ENCODE measurements around the gene VPS36.
"Not testable (repeated sequence)": the region's sequence is repeated elsewhere in the genome, so short reads cannot be mapped to it uniquely, and the experiment has no call there.

VPS36 gene

DNA sequence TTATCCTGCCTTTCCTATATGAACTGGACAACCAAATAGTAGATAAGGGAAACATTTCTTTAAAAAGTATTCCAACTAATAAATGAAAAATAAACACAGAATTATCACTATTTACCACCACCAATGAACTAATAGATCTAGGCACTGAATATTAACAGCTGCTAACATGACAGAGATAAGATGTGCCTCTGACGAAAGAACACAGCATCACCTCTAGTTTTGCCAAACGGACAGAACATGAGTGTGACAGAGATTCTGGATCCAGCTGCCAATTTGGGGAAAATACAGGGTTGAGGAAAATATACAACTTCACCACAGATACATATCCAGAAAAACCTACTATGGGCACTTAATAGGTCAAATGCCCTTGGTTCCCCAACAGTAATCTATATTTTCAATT lies 18.0 kb downstream of the VPS36 start:
- DNase-seq = no peak

DNA sequence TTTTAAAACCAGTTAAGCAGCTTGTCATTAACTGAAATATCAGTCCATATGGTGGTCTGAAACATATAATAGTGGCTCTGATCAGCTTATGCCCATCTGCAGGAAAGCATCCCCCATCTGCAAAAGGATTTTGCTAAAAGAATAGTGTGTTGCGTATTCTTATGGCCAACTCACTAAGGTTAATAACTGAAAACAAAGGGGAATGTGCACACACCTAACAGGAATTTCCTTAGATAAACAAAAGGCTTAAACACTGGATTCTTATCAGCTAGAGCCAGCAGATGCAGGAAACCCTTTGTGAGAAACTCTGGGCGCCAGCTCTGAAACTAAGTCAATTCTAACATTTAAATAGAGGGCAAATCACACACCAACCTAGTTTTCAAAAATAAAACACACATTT lies 22.1 kb downstream of the VPS36 start:
- DNase-seq = no peak

DNA sequence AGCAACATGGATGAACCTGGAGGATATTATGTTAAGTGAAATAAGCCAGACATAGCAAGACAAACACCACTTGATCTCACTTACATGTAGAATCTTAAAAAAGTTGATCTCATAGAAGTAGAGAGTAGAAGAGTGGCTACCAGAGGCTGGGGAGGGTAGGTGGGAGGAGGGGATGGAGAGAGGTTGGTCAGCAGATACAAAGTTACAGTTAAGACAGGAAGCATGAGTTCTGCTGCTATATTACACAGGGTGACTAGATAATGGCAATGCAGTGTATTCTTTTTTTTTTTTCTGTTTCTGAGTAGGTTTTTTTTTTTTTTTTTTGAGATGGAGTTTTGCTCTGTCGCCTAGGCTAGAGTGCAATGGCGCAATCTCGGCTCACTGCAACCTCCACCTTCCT lies 29.2 kb downstream of the VPS36 start:
- no peak for DNase-seq

DNA sequence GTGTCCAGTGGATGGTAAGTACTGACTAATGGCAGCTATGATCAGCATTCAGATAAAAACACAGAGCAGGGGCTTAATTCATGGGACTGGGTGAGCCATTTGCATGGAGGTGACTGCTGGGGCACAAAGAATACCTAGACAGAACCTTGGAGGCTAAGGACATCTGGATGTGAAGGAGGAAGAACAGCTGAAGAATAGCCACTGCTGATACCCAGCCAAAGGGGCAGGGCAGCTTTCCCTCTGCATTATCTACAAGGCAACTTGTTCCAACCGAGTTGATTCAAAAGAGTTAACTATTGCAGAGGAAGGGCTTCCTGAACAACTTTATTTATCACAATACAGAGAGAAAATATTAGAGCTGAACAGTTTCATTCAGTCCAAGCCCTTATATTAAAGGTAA lies 31.4 kb downstream of the VPS36 start:
- DNase-seq = no peak

DNA sequence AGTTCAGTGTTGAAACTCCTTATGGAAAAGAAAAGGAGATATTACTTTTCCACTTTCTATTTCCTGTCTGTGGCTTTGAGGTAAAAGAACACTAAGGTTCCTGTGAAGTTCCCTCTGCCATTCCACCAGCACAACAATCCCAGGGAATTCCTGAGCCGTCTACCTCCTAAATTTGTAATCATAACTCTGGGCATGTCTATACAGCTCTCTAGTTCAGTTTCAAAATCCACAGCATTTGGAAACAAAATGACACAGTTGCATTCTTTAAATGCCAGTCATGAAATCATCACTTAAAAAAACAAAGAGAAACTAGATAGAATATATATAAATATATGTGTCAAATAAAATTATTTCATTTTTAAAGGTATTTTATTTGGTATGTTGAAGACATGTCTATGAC lies 35.5 kb downstream of the VPS36 start:
- DNase-seq = no peak

DNA sequence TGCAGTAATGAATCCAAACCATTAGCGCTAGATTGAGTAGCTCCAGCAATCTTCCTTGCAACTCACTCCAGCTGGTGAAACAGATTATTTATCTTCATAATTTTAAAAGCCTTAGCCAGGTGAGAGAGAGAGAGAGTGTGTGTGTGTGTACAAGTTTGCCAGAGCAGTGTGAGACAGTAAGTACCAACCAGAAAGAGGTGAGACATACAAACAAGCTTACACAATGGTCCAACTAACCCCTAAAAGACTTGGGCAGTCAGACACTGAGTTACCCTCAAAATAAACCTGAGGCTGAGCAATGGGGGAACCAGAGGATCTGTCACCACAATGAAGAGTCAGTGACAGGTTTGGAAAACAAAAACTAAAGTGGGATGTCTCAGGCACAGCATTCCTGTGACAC lies 36.4 kb downstream of the VPS36 start:
- no peak for DNase-seq

DNA sequence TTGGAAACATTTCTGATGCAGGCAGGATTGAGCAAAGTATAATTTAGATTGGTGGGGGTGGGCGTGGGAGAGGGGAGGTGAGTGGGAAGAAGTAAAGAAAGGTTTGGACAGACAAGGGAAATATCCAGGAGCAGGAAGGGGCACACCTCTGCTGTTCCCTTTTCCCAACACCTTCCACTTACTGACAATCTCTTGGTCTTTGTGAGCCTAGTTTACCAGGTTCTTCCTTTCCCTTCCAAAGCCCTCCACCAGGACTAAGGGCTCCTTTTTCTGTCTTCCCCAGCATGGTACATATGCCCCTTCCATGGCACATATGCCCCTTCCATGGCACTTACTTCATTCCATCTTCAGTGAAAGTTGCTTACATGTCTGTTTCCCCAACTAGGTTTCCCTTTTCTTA lies 38.3 kb downstream of the VPS36 start:
- no peak for DNase-seq

DNA sequence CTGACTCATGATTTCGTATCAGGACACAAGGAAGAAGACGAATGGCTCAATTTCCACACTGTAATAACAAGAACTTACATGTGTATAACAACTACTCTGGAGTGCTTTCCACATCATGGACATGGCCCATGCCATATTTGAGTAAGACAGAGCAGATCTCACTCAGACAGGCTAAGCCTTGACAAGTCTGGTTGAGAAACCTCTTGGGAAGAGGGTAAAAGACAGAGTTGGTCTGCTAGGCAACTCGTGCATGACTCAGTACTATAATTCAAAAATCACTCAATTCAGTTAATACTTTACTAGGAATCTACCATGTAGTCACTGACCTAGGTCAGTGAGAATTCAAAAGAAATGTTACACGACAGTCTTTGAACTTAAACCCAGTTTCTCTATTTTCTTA lies 38.8 kb downstream of the VPS36 start:
- DNase-seq = no peak

DNA sequence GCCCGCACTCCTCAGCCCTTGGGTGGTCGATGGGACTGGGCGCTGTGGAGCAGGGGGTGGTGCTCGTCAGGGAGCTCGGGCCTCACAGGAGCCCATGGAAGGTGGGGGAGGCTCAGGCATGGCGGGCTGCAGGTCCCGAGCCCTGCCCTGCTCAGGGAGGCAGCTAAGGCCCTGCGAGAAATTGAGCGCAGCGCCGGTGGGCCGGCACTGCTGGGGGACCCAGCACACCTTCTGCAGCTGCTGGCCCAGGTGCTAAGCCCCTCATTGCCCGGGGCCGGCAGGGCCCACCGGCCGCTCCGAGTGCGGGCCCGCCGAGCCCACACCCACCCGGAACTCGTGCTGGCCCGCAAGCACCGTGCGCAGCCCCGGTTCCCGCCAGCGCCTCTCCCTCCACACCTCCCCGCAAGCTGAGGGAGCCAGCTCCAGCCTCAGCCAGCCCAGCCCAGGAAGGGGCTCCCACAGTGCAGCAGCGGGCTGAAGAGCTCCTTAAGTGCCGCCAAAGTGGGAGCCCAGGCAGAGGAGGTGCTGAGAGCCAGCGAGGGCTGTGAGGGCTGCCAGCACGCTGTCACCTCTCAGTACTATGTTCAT lies 42.3 kb downstream of the VPS36 start:
- not testable (repeated sequence) for DNase-seq

DNA sequence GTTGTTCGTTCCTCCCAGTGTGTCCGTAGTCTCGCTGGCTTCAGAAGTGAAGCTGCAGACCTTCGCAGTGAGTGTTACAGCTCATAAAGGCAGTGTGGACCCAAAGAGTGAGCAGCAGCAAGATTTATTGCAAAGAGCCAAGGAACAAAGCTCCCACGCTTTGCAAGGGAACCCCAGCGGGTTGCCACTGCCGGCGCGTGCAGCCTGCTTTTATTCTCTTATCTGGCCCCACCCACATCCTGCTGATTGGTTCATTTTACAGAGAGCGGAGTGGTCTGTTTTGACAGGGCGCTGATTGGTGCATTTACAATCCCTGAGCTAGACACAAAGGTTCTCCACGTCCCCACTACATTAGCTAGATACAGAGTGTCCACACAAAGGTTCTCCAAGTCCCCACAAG lies 43.0 kb downstream of the VPS36 start:
- DNase-seq = not testable (repeated sequence)

DNA sequence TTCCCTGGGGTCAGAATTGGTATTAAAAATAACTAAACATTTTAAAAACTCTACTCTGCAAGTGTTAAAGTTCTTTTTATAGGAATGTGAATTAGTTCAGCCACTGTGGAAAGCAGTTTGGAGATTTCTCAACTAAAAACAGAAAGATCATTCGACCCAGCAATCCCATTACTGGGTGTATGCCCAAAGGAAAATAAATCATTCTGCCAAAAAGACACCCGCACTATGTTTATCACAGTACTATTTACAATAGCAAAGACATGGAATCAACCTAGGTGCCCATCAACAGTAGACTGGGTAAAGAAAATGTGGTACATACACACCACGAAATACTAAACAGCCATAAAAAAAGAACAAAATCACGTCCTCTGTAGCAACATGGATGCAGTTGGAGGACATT lies 43.8 kb downstream of the VPS36 start:
- no peak for DNase-seq

DNA sequence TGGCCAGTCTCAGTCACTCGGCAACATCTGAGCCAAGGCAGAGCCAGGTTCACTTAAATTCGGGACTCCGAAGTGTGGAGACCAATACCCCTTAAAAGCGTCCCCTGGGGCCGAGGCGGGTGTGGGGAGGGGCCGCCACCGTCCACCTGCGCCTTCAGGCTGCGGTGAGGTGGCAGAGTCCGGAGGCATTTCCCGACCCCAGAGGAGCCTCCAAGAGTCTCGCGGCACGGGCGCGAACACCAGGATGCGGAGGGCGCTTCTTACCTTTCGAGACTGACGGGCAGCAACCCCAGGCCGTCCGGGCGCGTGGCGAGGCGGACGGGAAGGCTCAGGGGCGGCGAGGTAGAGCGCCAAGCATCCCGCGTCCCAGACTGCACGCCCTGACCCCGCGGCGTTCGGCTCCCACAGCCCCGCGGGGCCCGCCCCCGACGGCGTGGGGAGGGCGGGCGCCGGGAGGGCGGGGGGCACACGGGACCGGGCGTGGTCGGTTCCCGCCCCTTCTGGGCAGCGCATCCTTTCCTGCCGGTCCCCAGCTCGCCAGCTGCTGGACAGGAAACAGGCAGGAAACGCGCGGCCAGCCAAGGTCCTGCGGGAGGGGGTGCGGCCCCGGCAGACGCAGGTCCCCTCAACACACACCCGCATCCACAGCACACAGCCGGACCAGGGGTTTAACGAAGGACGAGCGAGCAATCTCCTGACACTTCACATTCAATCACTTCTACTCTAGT lies 44.5 kb downstream of the VPS36 start, which contains the start of gene THSD1:
Gene THSD1, minus strand, starts transcription at position 406 of the 728 bp plus-strand sequence. CDS start 3,572 bp downstream, outside the sequence.
- peak; percentile 3 for DNase-seq

DNA sequence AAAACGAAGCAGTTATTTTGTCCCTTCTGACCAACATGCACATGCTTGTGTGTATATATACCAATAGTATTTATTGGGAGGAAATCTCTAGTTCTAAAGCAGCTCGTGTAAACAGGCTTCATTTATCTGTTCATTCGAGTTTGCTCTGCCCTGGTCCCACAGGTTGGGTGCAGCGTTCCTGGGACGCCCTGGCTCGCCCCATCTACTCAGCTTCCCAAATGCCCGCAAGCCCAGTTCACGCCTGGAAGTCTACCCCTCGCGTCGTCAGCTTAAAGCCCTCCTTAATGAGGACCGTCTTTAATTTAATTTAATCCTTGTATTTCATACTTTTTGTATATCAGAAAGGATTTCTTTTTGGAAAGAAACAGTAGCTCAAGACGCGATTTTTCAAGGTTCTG lies 45.1 kb downstream of the VPS36 start:
- DNase-seq = no peak

DNA sequence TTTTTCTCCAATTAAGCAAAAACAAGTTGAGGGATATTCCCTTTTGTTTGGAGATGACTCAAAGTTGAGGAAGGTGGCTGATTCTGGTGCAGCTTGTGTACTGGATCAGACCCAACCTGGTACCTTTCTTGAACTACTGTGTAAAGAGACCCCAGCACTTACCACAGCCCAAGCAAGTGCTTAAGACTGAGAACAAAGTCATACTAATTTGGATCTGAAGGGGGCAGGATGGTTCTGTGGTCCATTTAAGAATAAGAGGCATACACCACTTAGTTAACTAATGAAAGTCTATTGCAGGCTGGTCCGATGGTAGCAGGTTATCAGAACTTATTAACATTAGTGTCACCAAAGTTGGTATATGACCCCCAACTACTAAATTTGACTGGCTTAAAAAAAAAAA lies 50.7 kb downstream of the VPS36 start:
- no peak for DNase-seq

DNA sequence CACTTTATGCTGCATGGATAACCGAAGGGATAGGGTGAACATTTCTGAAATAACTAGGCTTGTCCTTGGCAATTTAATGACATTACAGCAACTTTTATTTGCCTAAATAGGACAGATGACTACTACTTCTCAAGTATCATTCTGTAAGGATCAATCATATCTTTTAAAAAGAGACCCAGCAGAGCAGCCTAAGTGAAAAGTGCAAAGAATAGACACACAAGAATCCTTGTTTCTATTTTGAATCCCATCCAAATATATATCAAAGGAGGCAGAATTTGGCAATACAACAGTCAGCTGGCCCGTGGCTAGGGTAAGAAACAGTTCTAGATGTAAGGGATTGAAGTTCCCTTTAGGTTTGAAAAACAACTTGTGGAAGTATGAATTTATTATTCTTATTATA lies 51.4 kb downstream of the VPS36 start:
- no peak for DNase-seq

DNA sequence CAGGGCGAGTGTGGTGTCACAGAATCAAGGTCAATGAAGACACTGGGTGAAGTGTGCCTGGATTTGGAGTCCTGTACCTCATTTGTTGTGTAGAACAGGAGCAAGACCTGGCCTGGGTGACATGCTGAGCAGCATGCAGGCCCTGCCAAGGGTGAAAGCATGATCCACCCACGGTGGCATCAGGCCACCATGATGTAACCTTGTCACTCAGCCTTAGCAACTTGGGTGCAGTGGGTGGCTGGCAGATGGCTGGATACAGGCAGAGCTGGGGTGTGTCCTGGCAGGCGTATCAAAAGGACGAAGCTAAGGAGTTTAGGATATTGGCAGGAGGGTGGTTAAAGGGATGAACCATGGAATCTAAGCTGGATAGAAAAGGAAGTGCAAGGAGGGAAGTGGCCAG lies 54.7 kb downstream of the VPS36 start:
- DNase-seq = no peak

DNA sequence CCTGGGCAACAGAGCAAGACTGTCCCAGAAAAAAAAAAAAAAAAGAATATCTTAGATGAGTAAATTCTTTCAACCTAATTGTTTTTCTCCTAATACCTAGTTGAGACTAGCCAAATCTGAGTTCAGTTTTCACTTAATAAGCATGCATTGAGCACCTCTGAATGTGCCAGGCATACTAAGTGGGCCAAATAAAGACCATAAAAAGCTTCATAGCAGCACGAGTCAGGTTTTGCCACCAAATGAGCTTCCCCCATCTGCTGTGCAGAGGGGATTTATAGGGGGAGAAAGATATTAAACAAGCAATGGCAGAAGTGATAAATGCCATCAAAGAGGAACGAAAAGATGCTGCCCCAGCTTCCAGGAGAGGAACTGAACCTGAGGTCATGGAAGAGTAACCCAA lies 55.8 kb downstream of the VPS36 start:
- DNase-seq = no peak

DNA sequence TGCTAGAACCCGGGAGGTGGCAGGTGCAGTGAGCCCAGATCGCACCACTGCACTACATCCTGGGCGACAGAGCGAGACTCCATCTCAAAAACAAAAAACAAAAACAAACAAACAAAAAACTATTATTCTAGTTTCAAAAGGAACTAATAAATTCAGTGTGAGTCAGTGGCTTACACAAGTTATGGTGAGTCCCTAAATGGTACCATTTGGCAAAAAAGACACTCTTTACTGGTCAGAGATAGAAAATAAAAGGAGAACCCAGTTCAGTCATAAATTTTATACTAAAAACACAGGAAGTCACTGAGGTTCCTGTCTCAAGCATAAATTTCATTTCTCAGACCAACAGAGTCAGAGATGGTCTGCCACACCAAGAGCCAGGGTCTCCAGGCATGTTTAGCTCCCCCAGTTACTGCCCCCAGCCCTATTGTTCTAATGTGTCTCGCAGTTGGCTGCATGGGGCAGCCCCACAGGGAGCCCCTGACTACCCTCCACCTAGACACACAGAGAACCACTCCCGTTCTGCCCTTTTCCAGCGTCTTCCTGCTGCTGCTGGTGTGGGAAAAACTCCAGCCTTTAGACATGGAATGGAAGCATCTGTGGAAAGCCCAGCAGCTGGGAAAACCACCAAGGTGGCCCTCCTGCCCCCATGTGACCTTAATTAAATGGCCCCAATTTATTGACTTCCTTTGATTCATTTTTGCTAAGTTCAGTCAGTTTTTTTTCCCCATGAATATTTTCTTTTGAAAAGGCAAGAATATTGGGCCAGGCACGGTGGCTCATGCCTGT lies 56.7 kb downstream of the VPS36 start:
- DNase-seq = no peak

DNA sequence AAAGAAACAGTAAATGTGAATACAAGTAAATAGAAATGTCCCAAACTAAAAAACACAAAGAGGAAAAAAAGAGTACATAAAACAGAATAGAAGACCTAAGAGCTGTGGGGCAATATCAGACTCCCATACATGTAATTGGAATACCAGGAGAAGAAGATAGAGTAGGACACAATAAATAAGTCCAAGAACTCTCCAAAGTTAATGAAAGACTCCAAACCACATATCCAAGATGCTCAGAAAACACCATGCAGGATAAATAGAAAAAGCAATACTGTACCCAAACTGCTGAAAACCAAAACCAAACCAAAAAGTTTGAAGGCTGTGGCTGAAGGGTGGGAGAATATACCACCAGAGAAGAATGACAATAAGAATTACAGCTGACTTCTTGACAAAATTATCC lies 62.7 kb downstream of the VPS36 start:
- no peak for DNase-seq

DNA sequence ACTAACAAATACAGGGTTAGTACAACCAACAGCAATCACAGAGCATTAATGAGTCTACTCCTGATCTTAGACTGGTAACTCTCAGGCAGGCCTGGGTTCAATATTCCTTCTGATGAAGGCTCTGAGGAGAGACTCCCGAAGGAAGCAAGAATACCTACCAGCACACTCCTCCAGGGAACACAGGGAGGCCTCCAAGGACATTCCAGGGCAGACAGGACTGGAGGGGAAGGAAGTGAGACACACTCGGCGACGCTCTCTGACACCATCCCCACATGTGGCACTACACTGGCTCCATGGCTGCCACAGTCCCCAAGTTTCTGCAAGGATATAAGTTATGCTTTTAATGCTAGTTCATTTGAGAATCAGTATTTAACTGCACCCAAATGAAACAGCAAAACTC lies 64.6 kb downstream of the VPS36 start:
- DNase-seq = no peak

DNA sequence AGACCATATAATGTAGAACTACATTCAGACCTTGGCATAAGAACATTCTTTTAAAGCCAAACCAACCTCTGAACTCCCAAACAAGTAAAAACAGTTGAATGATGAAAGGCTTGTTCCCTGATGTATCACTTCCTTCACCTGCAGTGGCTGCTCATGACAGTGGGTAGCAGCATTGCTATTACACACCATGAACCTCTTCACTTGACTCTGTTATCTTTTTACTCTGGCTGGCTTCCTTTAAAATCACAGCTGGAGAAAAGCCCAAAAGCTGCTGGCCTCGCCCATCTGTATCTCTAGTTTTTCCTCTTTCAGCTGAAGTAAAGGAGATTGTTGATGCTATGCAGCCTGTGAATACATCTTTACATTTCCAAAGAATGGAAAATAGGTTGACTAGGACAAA lies 67.1 kb downstream of the VPS36 start:
- no peak for DNase-seq

DNA sequence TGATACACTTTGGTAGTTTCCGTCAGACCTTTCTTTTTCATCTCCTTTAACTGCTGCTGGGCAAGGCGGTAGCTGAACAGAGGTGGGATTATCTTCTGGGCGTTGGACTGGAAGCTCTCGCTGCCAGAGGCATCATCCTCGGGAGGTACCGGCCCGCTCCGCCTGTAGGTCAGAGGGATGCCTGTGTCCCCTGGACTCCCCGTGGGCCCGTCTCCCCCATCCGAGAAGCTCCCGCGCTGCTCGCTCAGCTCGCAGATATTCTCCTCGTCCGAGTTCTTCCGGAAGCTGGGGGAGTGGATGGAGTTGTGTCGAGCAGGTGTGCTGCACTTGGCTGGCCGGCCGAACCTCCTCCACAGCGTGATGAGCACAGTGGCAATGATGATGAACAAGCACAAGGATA lies 72.1 kb downstream of the VPS36 start:
- no peak for DNase-seq

DNA sequence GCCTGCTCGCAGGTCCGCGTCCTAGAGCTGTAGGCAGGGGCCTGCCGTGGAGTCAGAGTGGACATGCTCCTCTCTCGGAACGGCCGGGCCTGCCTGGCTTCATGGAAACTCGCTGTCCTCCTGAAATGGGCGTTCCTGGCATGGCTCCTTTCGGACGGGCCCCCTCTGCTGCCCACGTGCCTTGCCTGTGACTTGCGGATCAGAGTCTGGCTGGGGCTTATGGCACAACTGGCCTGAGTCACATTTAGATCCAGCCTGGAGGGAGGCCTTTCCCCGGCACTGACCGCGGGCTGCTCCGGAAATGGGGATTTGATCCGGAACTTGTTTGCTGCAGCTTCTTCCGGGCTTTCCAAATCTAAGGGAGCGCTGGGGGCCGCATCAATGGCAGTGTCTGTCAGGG lies 72.5 kb downstream of the VPS36 start:
- no peak for DNase-seq

DNA sequence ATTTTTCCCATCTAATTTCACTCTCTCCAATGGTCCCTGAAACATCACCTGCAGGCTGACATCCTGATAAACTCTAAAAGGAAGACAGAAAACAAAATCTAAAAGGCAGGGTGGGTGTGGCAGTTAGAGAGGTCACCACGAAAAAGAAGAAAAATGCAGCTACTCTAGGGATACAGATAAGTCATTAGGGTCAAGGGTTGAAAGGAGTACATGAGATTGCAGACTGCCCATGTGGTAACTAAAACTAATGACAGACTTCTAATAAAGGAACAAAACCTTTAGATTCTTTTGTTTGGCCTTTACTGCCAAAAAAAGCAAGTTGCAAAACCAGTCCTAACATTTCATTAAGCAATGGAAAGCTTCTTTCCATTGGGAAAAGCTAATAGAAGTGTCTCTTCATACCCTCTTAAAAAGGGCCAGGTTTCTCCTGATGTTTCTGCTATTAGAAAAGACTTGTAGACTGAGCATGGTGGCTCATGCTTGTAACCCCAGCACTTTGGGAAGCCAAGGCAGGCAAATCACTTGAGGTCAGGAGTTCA lies 75.5 kb downstream of the VPS36 start:
- DNase-seq = no peak
